DMS153 (cell line): ENCODE data around the gene KRTAP21-3.
"Not testable (repeated sequence)": the region's sequence is repeated elsewhere in the genome, so short reads cannot be mapped to it uniquely, and the experiment has no call there.

Source experiments
- DNase-seq: peaks from one replicate; lab custom pipeline; 2025; lab: John Stamatoyannopoulos, UW

The KRTAP21-3 gene

GRCh38 chr21:30718239-30718909 is at the start of gene KRTAP21-3:
Gene KRTAP21-3 (minus strand): TSS chr21:30718777. CDS start chr21:30718759, 18 bp downstream.
- DNase-seq: no peak

DNA sequence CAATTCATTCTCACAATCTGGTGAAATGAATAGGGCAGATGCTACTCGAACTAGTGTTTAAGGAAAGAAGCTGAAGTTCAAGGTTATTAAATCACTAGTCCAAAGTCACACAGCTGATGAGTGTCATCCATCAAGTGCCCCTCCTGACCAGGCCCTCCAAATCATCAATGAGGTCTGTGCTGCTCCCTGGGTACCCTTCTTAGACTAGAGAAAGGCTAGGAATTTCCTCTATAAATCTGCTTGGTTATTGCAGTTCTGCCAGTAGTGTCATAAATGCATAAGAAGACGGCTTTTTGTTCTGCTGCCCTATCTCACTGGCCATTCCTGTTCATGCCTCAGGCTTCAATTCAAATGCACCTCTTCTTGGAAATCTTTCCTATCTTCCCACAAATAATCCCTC is 42.2 kb upstream of the KRTAP21-3 start:
- no peak for DNase-seq

- DNase-seq: no peak
Observed at GRCh38 chr21:30758306-30758705, 39.7 kb upstream of the KRTAP21-3 start.

- not testable (repeated sequence) for DNase-seq
Observed at GRCh38 chr21:30755328-30755727, 36.8 kb upstream of the KRTAP21-3 start, which contains the start of gene KRTAP21-1. Gene KRTAP21-1 (minus strand): TSS chr21:30755428. CDS start chr21:30755378, 50 bp downstream.

GRCh38 chr21:30747159-30747558 is 28.6 kb upstream of the KRTAP21-3 start, which contains the start of gene KRTAP21-2:
Gene KRTAP21-2 (minus strand): TSS chr21:30747259. CDS start chr21:30747202, 57 bp downstream.
- DNase-seq: no peak

DNA sequence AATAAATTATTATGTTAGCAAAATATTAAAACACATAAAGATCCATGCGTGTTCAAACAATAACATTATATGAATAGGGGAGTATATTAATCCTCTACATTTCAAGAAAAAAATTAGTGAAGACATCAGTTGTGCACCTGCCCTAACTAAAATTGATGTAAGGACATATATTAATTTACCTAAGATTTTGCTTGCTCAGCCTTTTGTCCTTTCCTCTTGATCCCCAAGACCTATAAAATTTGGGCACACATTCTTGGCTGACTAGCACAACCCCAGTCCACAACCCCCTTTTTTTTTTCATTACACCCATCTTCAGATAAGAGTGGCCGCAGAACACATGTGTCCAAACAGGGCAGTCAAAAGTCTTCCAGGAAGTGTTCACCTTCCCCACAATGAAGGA is 21.9 kb upstream of the KRTAP21-3 start:
- no peak for DNase-seq

DNA sequence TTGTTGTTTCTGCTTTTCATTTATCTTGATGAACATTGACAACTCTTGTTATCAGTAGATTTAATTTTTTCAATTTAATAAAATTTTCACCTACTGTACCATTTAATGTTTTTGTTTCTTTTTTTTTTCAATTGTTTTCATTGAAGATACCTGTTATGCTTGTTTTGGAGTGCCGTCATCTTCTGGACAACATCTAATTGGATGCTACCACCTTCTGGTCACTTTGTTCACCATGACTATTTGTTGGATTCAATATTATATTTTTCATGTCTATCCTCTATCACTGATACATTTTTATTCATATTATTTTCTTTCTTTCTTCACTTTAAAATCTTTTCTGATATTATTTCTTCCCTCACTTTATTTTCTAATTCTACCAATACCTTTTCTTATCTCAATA is 14.4 kb upstream of the KRTAP21-3 start:
- no peak for DNase-seq

- DNase-seq: no peak
Observed at GRCh38 chr21:30726726-30727125, 8.1 kb upstream of the KRTAP21-3 start.

GRCh38 chr21:30719401-30719800 is 824 bp upstream of the KRTAP21-3 start:
- no peak for DNase-seq

DNA sequence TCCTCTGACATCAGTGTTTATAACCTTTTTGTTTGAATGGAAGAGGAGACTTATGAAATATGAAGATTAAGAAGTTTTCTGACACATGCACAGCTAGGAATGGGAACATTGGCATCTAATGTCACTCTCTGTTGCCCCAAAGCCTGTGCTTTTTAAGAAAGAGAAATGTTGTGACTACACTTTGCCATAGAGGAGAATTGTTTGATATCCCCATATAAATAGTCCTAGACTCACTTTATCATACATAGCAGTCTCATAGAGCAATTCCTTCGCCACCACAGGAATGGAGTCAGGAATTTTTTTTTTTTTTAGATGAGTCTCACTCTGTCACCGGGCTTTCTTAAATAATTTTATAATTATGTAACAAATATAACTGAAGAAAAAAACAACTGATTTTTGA is 1.5 kb downstream of the KRTAP21-3 start:
- no peak for DNase-seq

DNA sequence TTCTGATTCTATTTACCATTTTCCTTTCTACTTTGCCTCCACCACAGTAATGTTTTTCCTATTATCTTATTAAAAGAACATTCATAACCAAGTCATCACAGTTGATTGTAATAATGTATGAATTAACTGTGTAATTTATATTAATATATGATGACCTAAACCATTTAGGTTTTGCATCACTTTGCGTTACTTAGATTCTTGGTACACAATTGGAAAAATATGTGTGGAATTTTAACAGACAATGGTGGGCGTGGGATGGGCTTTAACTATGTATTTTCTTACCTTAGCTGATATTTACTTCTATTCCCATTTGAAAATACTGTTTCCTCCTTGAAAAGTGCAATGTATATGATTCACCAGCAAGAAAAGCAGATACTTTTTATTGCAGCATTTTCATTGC is 3.6 kb downstream of the KRTAP21-3 start:
- no peak for DNase-seq

GRCh38 chr21:30714456-30714855 is 4.1 kb downstream of the KRTAP21-3 start:
- no peak for DNase-seq

DNA sequence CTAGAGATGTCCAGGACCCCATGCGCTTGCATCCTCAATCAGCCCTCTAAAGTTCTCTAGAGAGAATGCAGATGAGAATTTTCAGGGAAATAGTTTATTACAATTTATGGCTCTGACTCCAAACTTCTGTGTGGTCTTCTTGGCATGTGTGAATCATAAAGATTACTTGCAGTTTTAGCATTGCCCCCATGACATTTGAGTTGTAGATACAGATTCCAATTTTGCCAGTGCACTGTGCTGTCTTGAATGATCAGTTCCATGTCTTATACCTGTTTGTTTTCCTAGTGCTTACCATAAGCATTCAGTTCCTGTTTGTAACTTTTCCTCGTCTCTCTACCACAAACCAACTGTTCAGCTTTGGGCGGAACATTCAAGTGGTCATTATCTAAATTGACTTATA is 4.8 kb downstream of the KRTAP21-3 start:
- DNase-seq: no peak

DNA sequence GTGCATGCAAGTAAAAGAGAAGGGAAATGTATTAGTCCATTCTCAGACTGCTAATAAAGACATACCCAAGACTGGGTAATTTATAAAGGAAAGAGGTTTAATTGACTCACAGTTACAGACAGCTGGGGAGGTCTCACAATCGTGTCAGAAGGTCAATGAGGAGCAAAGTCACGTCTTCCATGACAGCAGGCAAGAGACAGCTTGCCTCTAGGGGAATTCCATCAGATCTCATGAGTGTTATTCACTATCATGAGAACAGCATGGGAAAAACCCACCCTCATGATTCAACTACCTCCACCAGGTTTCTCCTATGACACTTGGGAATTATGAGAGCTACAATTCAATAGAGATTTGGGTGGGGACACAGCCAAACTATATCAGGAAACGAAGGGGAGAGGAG is 8.1 kb downstream of the KRTAP21-3 start:
- no peak for DNase-seq

DNA sequence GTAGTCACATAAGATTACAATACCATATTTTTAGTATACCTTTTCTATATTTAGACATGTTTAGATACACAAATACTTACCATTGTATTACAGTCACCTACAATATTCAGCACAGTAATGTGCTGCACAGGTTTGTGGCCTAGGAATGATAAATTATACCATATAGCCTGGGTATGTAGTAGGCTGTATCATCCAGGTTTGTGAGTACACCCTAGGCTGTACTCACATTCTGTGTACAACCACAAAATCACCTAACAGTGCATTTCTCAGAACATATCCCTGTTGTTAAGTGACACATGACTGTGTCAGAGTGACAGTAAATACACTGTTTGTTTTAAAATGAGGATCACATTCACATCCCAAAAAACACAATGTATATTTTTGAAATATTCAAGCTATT is 11.2 kb downstream of the KRTAP21-3 start:
- no peak for DNase-seq

- DNase-seq: no peak
Observed at GRCh38 chr21:30695956-30696355, 22.6 kb downstream of the KRTAP21-3 start.

GRCh38 chr21:30689822-30690221 is 28.8 kb downstream of the KRTAP21-3 start:
- DNase-seq: no peak

DNA sequence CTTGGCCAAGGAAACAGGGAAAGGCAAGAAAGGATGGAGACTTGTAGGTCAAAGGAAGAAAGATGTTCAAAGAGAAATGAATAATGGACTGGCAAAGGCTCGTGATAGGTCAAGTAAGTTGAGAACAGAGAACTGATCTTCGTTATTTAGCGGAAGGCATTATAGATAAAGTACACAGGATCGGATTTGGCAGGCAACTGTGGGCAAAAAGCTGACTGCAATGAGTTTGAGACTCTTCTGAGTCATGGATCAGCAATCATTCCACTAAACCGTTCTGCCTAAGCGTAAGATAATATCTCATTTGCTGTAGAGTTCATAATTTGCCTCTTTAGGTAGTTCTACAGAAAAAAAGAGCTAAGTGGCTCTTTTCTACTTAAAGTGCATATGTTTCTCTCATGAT is 34.1 kb downstream of the KRTAP21-3 start:
- no peak for DNase-seq

DNA sequence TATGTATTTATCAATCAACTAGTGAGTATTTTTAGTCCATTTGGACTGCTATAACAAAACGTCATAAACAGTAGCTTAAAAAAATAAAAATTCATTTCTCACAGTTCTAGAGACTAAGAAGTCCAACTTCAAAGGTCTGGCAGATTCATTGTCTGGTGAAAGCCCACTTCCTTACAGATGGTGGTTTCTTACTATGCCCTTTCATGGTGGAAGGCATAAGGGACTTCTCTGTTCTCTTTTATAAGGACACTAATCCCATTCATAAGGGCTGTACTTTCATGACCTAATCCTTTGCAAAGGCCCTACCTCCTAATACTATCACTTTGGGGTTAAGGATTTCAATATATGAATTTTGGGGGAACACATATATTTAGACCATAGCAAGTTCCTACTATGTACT is 38.0 kb downstream of the KRTAP21-3 start:
- no peak for DNase-seq

GRCh38 chr21:30676737-30677136 is 41.8 kb downstream of the KRTAP21-3 start:
- no peak for DNase-seq

DNA sequence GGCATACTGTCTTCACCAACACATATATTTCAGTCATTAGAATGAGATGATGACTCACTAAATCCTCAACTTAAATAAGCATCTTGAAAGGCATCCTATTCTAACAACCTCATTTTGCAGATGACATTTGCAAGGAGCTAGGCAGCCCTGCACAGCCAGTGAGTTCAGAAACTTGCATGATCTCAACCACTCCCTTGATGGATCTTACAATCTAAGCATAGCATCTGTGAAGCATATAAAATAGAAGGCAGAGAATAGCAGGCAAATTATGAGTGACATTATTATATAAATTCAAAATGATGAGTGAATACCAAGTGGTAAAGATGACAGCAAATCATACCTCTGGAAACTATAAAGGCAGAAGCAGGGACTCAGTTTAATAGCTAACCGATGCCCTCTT is 44.3 kb downstream of the KRTAP21-3 start:
- DNase-seq: no peak

DNA sequence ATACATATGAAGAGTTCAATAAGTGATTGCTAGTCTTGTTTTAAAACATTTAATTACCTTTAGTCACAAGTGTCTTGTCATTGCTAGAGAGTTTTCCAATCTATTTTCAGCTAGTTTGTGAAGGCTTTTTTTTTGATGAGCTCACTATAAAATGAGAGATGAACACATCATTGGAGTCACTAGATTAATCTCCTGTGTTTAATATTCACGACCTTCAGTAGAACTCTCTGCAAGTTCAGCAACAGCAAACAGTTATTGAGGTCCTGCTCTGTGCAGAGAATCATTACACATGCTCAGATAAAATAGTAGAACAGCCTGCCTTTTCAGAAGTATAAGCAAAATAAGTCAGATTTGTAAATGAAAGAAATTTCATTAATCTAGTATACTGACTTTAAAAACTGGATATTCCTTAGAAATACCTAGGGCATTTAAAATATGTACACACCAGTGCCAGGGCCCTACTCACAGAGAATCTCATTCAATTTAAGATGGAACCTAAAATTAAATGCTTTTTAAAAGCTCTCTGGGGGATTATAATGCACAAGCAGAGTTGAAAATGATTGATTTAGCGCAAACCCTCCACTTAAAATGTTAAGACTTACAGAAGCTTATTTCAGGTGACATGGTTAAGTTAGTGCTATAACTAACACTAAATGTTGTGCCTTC is 45.5 kb downstream of the KRTAP21-3 start:
- DNase-seq: no peak

- no peak for DNase-seq
Observed at GRCh38 chr21:30668776-30669175, 49.8 kb downstream of the KRTAP21-3 start.
